GM12878 (cell line): ENCODE measurements around the gene SCARF1. TPM values are rescaled to one million over a fixed set of nuclear protein-coding genes. Genes with fewer than 3 reads are reported as not detected.

ENCODE experiments used
- BHLHE40 ChIP-seq, 2 experiments: fragments of 450-650 bp in 1 of 2; IDR thresholded peaks; 2 replicates each; pipeline ENCODE4 v1.6.1; 2011 to 2017; ENCODE audit warnings: low read depth in 2 of 2, borderline replicate concordance in 1 of 2, improper control_type of control experiment in 1 of 2, low read length in 1 of 2, mild to moderate bottlenecking in 1 of 2
- CHD4 ChIP-seq: fragments of 200-600 bp; sonication (generic); IDR thresholded peaks from 2 replicates; pipeline ENCODE4 v1.6.1; 2016; ENCODE audit warnings: mild to moderate bottlenecking
- CREB1 ChIP-seq: IDR thresholded peaks from 2 replicates; pipeline ENCODE4 v1.6.1; 2012; ENCODE audit warnings: low read depth, mild to moderate bottlenecking, inconsistent platforms
- E2F8 ChIP-seq: fragments of 450-650 bp; IDR thresholded peaks from 2 replicates; pipeline ENCODE4 v1.6.1; 2018; ENCODE audit warnings: mild to moderate bottlenecking, low read depth, moderate library complexity; ENCODE audit not compliant: partially characterized antibody
- HDAC2 ChIP-seq: fragments of 200-600 bp; sonication (generic); IDR thresholded peaks from 2 replicates; pipeline ENCODE4 v1.6.1; 2017
- HDAC6 ChIP-seq: fragments of 200-600 bp; sonication (generic); IDR thresholded peaks from one replicate; pipeline ENCODE4 v1.8.0; 2017; ENCODE audit warnings: antibody characterized with exemption; ENCODE audit not compliant: unreplicated experiment
- HDGF ChIP-seq: fragments of 450-650 bp; IDR thresholded peaks from 2 replicates; pipeline ENCODE4 v1.6.1; 2016; ENCODE audit warnings: antibody characterized with exemption
- IRF5 ChIP-seq: fragments of 450-650 bp; IDR thresholded peaks from 2 replicates; pipeline ENCODE4 v1.6.1; 2017; ENCODE audit warnings: borderline replicate concordance
- KDM1A ChIP-seq: fragments of 200-600 bp; sonication (generic); IDR thresholded peaks from 2 replicates; pipeline ENCODE4 v1.6.1; 2016; ENCODE audit warnings: borderline replicate concordance
- LARP7 ChIP-seq: fragments of 450-650 bp; IDR thresholded peaks from 2 replicates; pipeline ENCODE4 v1.6.1; 2017; ENCODE audit warnings: mild to moderate bottlenecking
- MEF2B ChIP-seq: fragments of 450-650 bp; IDR thresholded peaks from 2 replicates; pipeline ENCODE4 v1.6.1; 2018; ENCODE audit warnings: mild to moderate bottlenecking, moderate library complexity; ENCODE audit not compliant: partially characterized antibody, poor library complexity, severe bottlenecking
- MYB ChIP-seq: fragments of 150-350 bp; IDR thresholded peaks from 2 replicates; pipeline ENCODE4 v1.6.1; 2014; ENCODE audit warnings: mild to moderate bottlenecking, low read depth, low read length, borderline replicate concordance
- NFYA ChIP-seq: IDR thresholded peaks from 2 replicates; pipeline ENCODE4 v1.6.1; 2011; ENCODE audit warnings: low read depth, mild to moderate bottlenecking, low read length, improper control_type of control experiment, borderline replicate concordance
- NFYB ChIP-seq: IDR thresholded peaks from 2 replicates; pipeline ENCODE4 v1.6.1; 2011; ENCODE audit warnings: low read depth, mild to moderate bottlenecking, low read length, improper control_type of control experiment, moderate library complexity; ENCODE audit not compliant: insufficient read depth
- NR2C1 ChIP-seq: fragments of 450-650 bp; IDR thresholded peaks from 2 replicates; pipeline ENCODE4 v1.6.1; 2017; ENCODE audit warnings: antibody characterized with exemption, mild to moderate bottlenecking, moderate library complexity
- POLR2AphosphoS2 ChIP-seq: IDR thresholded peaks from 2 replicates; pipeline ENCODE4 v1.6.1; 2011; ENCODE audit warnings: low read depth, mild to moderate bottlenecking, low read length, improper control_type of control experiment, moderate library complexity
- SMAD1 ChIP-seq: fragments of 450-650 bp; IDR thresholded peaks from 2 replicates; pipeline ENCODE4 v1.6.1; 2018; ENCODE audit warnings: mild to moderate bottlenecking, low read depth; ENCODE audit not compliant: partially characterized antibody
- SMAD5 ChIP-seq: IDR thresholded peaks from 2 replicates; pipeline ENCODE4 v1.6.1; 2016; ENCODE audit warnings: antibody characterized with exemption, low read depth
- SRF ChIP-seq, 2 experiments: IDR thresholded peaks; 2 replicates each; pipeline ENCODE4 v1.6.1; 2011; ENCODE audit warnings: low read depth in 2 of 2, low read length in 2 of 2, mild to moderate bottlenecking in 1 of 2, moderate library complexity in 1 of 2
- STAT3 ChIP-seq: IDR thresholded peaks from 2 replicates; pipeline ENCODE4 v1.6.1; 2011; ENCODE audit warnings: low read depth, low read length, improper control_type of control experiment
- SUPT20H ChIP-seq: IDR thresholded peaks from 2 replicates; pipeline ENCODE4 v1.6.1; 2011; ENCODE audit warnings: low read depth, mild to moderate bottlenecking, low read length, moderate library complexity, borderline replicate concordance; ENCODE audit not compliant: control insufficient read depth
- TAF1 ChIP-seq: IDR thresholded peaks from 2 replicates; pipeline ENCODE4 v1.6.1; 2011; ENCODE audit warnings: mild to moderate bottlenecking, low read depth, low read length, borderline replicate concordance
- WRNIP1 ChIP-seq: IDR thresholded peaks from 2 replicates; pipeline ENCODE4 v1.6.1; 2011; ENCODE audit warnings: low read depth, low read length, improper control_type of control experiment, borderline replicate concordance
- YY1 ChIP-seq: IDR thresholded peaks from 2 replicates; pipeline ENCODE4 v1.6.1; 2011; ENCODE audit warnings: low read depth, mild to moderate bottlenecking, low read length
- ZBTB33 ChIP-seq: fragments of 450-650 bp; IDR thresholded peaks from 2 replicates; pipeline ENCODE4 v1.6.1; 2017; ENCODE audit warnings: mild to moderate bottlenecking
- ZNF622 ChIP-seq: fragments of 450-650 bp; IDR thresholded peaks from 2 replicates; pipeline ENCODE4 v1.6.1; 2017; ENCODE audit warnings: mild to moderate bottlenecking, inconsistent platforms
- polyA plus RNA-seq, 11 experiments: library from polyadenylated mRNA; depleted of rRNA in 4 of 11; unstranded in 6 of 11; stranded (reverse) in 5 of 11; fragments of >200 nt; fragmentation: Nextera tagmentation in 4 of 11; fragmentation: Illumina TruSeq in 1 of 11; extraction: Ambion mirVana in 4 of 11; extraction: Trizol in 1 of 11; gene quantifications; 1 replicate in 1 of 11; 2 replicates in 10 of 11; pipeline versions ENCODE4 v1.2.1 to v1.2.3, GENCODE V29; 2011 to 2016; ENCODE audit warnings: inconsistent platforms in 2 of 11, missing spikeins in 2 of 11, low read depth in 1 of 11
- total RNA-seq, 4 experiments: library from RNA; depleted of rRNA in 3 of 4; stranded (reverse); fragments of >200 nt in 3 of 4; fragmentation: Illumina TruSeq in 1 of 4; extraction: Trizol in 1 of 4; gene quantifications; 2 replicates each; pipeline versions ENCODE4 v1.2.1 to v1.2.3, GENCODE V29; 2013 to 2021

Gene SCARF1
- total and polyA plus RNA-seq, 10 of the 15 experiments (the other 5 are each of a cell fraction or from before 2014, with no cell fraction given), result 0.10 to 1.7 (median 0.43) TPM

GRCh38 chr17:1648963-1649843, 3.7 kb upstream of the SCARF1 start (continued):
- TF ChIP-seq TAF1 (peak; percentile 7; the same call in 1 of the 2 replicates), KDM1A (no peak), SMAD5 (no peak), IRF5 (no peak), HDGF (no peak), HDAC2 (no peak), ZNF622 (no peak), BHLHE40 (IDR thresholded peaks at IDR 0.05; ENCODE audit: borderline replicate concordance in 1 of 2, low read depth in 2 of 2, low read length in 1 of 2) (peak; percentile 33 to 66; a peak in 3 of 4 replicates), NR2C1 (no peak), MEF2B (no peak), WRNIP1 (no peak), STAT3 (no peak), LARP7 (peak; percentile 76), HDAC6 (no peak), CREB1 (no peak), ZBTB33 (no peak), YY1 (peak; percentile 95), MYB (no peak), SRF (IDR thresholded peaks at IDR 0.05; ENCODE audit: low read depth in 2 of 2, low read length in 2 of 2) (no peak), NFYA (no peak), NFYB (no peak), CHD4 (no peak), SUPT20H (no peak), E2F8 (no peak), SMAD1 (no peak), POLR2AphosphoS2 (no peak; the same call in none of the 2 replicates)
